ENCODE results near the gene PRPSAP1. TPM values are rescaled to one million over a fixed set of nuclear protein-coding genes. Genes with fewer than 3 reads are reported as not detected.
"Not testable (repeated sequence)": the region's sequence is repeated elsewhere in the genome, so short reads cannot be mapped to it uniquely, and the experiment has no call there.

Gene PRPSAP1
- total RNA-seq, 4 donors from 2014 or later: 133 to 198 (median 167) TPM

DNA sequence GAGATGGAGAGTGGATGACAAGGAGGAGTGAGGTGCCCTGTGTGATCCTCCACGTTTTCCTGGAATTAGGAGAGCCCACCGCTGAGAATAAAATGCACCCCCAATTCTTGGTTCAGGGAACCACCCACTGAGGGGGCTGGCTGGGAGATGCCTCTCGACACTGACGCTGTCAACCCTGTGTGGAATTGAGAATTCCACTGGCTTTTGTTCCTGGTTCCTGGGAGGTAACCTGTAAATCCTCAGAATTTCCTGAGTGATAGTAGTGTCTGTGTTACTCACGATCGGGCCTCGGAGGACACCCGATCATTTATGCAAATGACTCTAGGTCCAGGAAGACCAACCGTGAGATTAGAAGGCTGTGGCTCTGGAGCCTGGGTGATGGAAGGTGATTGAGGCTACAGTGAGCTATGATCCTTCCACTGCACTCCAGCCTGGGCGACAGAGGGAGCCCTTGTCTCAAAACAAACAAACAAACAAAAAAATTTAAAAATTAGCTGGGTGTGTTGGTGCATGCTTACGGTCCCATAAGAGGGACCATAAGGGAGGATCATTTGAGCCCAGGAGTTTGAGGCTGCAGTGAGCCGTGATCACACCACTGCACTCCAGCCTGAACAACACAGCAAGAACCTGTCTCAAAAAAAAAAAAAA lies 11.7 kb upstream of the PRPSAP1 start:
- WGBS, 2 donors: 68 to 72% methylated on average over 10 to 12 of the region's 12 CpGs
- no peak overlapping the region for H3K27ac ChIP-seq
- H3K4me1 ChIP-seq: peaks cover 0 to 15% of the 10 kb centered on the region in 2 donors
- no peak for DNase-seq
- no peaks in the 10 kb centered on the region for H3K36me3 ChIP-seq
- intact Hi-C loops (cut with DNase I): no loop called here
- TF ChIP-seq, protein P1, sequence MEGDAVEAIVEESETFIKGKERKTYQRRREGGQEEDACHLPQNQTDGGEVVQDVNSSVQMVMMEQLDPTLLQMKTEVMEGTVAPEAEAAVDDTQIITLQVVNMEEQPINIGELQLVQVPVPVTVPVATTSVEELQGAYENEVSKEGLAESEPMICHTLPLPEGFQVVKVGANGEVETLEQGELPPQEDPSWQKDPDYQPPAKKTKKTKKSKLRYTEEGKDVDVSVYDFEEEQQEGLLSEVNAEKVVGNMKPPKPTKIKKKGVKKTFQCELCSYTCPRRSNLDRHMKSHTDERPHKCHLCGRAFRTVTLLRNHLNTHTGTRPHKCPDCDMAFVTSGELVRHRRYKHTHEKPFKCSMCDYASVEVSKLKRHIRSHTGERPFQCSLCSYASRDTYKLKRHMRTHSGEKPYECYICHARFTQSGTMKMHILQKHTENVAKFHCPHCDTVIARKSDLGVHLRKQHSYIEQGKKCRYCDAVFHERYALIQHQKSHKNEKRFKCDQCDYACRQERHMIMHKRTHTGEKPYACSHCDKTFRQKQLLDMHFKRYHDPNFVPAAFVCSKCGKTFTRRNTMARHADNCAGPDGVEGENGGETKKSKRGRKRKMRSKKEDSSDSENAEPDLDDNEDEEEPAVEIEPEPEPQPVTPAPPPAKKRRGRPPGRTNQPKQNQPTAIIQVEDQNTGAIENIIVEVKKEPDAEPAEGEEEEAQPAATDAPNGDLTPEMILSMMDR (IDR thresholded peaks at IDR 0.05): no peak
- no peaks in the 10 kb centered on the region for H3K27me3 ChIP-seq
- no peaks in the 10 kb centered on the region for H3K9me3 ChIP-seq
- no peak overlapping the region for H3K4me3 ChIP-seq (replicated peaks in 1 of 3)

- no peaks in the 10 kb centered on the region for H3K9me3 ChIP-seq
- H3K27me3 ChIP-seq: no peaks in the 10 kb centered on the region
- 84 to 85% methylated on average over 11 of the region's 11 CpGs for WGBS, 2 donors
- H3K36me3 ChIP-seq: no peaks in the 10 kb centered on the region
- H3K4me3 ChIP-seq (replicated peaks in 1 of 3): no peak overlapping the region
- intact Hi-C loops (cut with DNase I): no loop called here
- peaks cover 0 to 15% of the 10 kb centered on the region in 2 donors for H3K4me1 ChIP-seq
- H3K27ac ChIP-seq: no peak overlapping the region
- DNase-seq: no peak
- TF ChIP-seq, protein P1 (IDR thresholded peaks at IDR 0.05): no peak
- no peak for TF ChIP-seq POLR2A (IDR thresholded peaks at IDR 0.05)
These were observed 9.6 kb upstream of the PRPSAP1 start for GRCh38 chr17:76363107-76363842.

DNA sequence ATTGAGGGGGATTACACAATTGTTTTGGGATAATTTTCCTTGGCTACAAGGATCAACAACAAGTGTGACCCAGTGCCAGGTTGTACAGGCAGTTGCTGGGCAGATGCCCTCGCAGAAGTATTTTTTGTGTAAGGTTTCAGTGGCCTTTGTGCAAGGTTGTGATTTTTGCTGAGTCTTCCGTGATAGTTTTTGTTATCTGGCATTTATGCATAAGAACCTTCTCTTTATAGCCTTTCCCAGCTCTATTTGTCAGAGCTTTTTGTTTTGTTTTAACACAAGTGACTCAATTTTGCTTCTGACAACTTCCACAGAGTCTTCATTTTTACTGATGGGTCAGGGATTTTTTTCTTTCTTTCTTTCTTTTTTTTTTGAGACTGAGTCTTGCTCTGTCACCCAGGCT lies 6.7 kb upstream of the PRPSAP1 start:
- no peaks in the 10 kb centered on the region for H3K9me3 ChIP-seq
- 72 to 76% methylated on average over 2 of the region's 2 CpGs for WGBS, 2 donors
- no peak overlapping the region for H3K4me3 ChIP-seq (replicated peaks in 1 of 3)
- TF ChIP-seq, protein P1 (IDR thresholded peaks at IDR 0.05): no peak
- TF ChIP-seq POLR2A (IDR thresholded peaks at IDR 0.05): no peak
- H3K27ac ChIP-seq: no peak overlapping the region
- DNase-seq: no peak
- no peaks in the 10 kb centered on the region for H3K27me3 ChIP-seq
- peaks cover 0 to 15% of the 10 kb centered on the region in 2 donors for H3K4me1 ChIP-seq
- intact Hi-C loops (cut with DNase I): no loop called here
- H3K36me3 ChIP-seq: no peaks in the 10 kb centered on the region

DNA sequence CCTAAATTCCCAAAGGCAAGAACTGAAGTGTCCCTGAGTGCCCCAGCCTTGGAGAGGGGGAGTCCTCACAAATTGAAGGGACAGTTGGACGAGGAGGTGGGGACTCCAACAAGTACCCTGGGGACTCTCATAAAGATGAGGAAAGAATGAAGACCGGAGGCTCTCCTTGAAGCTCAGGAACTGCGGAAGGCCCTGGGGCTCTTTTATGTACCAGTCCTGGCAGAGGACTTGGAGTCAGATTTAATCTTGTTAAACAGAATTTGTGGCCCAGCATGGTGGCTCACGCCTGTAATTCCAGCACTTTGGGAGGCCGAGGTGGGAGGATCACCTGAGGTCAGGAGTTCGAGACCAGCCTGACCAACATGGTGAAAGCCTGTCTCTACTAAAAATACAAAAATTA lies 6.1 kb upstream of the PRPSAP1 start:
- intact Hi-C loops (cut with DNase I): not testable (repeated sequence)

DNA sequence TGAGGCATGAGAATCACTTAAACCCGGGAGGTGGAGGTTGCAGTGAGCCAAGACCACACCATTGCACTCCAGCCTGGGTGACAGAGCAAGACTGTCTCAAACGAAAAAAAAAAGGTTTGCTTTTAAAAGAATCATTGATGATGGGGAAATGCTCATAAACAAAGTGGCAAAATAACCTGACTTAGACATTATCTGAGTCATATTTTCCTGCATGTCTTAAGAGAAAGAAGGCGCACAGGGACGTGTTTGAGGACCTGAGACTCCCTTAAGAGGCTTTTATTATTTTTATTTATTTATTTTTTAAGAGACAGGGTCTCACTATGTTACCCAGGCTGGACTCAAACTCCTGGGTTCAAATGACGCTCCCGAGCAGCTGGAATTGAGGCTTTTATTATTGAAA lies 5.7 kb upstream of the PRPSAP1 start:
- WGBS, 2 donors: 76 to 83% methylated on average over 6 of the region's 6 CpGs
- DNase-seq: no peak
- Histone ChIP-seq H3K27ac (no peak overlapping the region), H3K9me3 (no peaks in the 10 kb centered on the region), H3K27me3 (no peaks in the 10 kb centered on the region), H3K36me3 (no peaks in the 10 kb centered on the region), H3K4me1 (peaks cover 0 to 16% of the 10 kb centered on the region in 2 donors), H3K4me3 (replicated peaks in 1 of 3) (no peak overlapping the region)
- intact Hi-C loops (cut with DNase I): no loop called here
- TF ChIP-seq POLR2A (IDR thresholded peaks at IDR 0.05): no peak
- TF ChIP-seq, protein P1 (IDR thresholded peaks at IDR 0.05): no peak

More for the DNA sequence above, 6.1 kb upstream of the PRPSAP1 start:
- WGBS, 2 donors: 83 to 90% methylated on average over 6 of the region's 6 CpGs
- H3K4me1 ChIP-seq: peaks cover 0 to 15% of the 10 kb centered on the region in 2 donors
- H3K9me3 ChIP-seq; H3K4me3 ChIP-seq (replicated peaks in 1 of 3); DNase-seq; H3K27me3 ChIP-seq; H3K27ac ChIP-seq; H3K36me3 ChIP-seq: not testable (repeated sequence)
